CD4-positive, alpha-beta T cell treated with Interleukin-10 for 1 hour (primary cell): ENCODE measurements around the gene ACADL.
A peak's percentile ranks its signal among the peaks of the same experiment; 100 is the strongest.

Experiments
- DNase-seq: peaks from one replicate; pipeline ENCODE4 v3.0.0-alpha.2; 2020

Gene ACADL

GRCh38 chr2:210169516-210170195, 55.6 kb downstream of the ACADL start:
- DNase-seq, result peak; percentile 15

GRCh38 chr2:210167227-210167626, 58.0 kb downstream of the ACADL start:
- DNase-seq, result no peak

- no peak for DNase-seq
Measured at GRCh38 chr2:210162466-210163124, 62.7 kb downstream of the ACADL start.

- DNase-seq, result no peak
Measured at GRCh38 chr2:210159059-210159458, 66.2 kb downstream of the ACADL start.

GRCh38 chr2:210158236-210158635, 67.0 kb downstream of the ACADL start:
- DNase-seq, result no peak

- DNase-seq, result no peak
Measured at GRCh38 chr2:210157526-210157925, 67.7 kb downstream of the ACADL start.

- DNase-seq, result no peak
Measured at GRCh38 chr2:210147614-210148013, 77.6 kb downstream of the ACADL start.
